Measurements from ENCODE around the gene ZNF132. TPM values are rescaled to one million over a fixed set of nuclear protein-coding genes. Genes with fewer than 3 reads are reported as not detected.

Gene ZNF132
- total and polyA plus RNA-seq, 9 of the 15 experiments (the other 6 are each of a cell fraction or from before 2014, with no cell fraction given) = 0.03 to 0.42 (median 0.10) TPM; not detected in 5

GRCh38 chr19:58386576-58387337 is 53.2 kb downstream of the ZNF132 start, which contains the start of gene RPS5 (continued):
- TF ChIP-seq FOXJ3 (CRISPR knock-in tag; IDR thresholded peaks at IDR 0.05) (no peak), GMEB1 (CRISPR knock-in tag; IDR thresholded peaks at IDR 0.05) (peak; percentile 95), ETV5 (CRISPR knock-in tag; IDR thresholded peaks at IDR 0.05; ENCODE audit: low read depth) (no peak; the same call in none of the 2 replicates), ZFP30 (CRISPR knock-in tag; IDR thresholded peaks at IDR 0.05; ENCODE audit: borderline replicate concordance) (no peak), KAT7 (CRISPR knock-in tag; IDR thresholded peaks at IDR 0.05; ENCODE audit: borderline replicate concordance) (peak; percentile 93; the same call in 1 of the 2 replicates), ZNF830 (CRISPR knock-in tag; IDR thresholded peaks at IDR 0.05) (no peak), FOXJ2 (tag; IDR thresholded peaks at IDR 0.05) (no peak), BACH1 (tag; IDR thresholded peaks at IDR 0.05) (no peak), FOXK1 (CRISPR knock-in tag; IDR thresholded peaks at IDR 0.05; ENCODE audit: borderline replicate concordance) (no peak; the same call in 1 of the 2 replicates), CEBPZ (IDR thresholded peaks at IDR 0.05; ENCODE audit: borderline replicate concordance, low read depth, low read length) (no peak), ARID3B (CRISPR knock-in tag; IDR thresholded peaks at IDR 0.05; ENCODE audit: borderline replicate concordance) (no peak), RFX1 (IDR thresholded peaks at IDR 0.05) (no peak), PCBP2 (IDR thresholded peaks at IDR 0.05; ENCODE audit: low read depth, low read length, poor library complexity, severe bottlenecking) (no peak), CBFB (CRISPR knock-in tag; IDR thresholded peaks at IDR 0.05) (no peak; the same call in 1 of the 2 replicates), ELF1 (tag; IDR thresholded peaks at IDR 0.05) (peak; percentile 94), STAT5A (IDR thresholded peaks at IDR 0.05; ENCODE audit: borderline replicate concordance, low read length) (no peak), POLR2B (IDR thresholded peaks at IDR 0.05; ENCODE audit: low read depth, partially characterized antibody) (peak; percentile 89), L3MBTL2 (IDR thresholded peaks at IDR 0.05) (peak; percentile 95), FOXA1 (IDR thresholded peaks at IDR 0.05; ENCODE audit: borderline replicate concordance) (no peak), SMARCB1 (IDR thresholded peaks at IDR 0.05; ENCODE audit: insufficient read length, low read depth) (no peak), CCNT2 (IDR thresholded peaks at IDR 0.05; ENCODE audit: borderline replicate concordance, extremely low read depth, insufficient read length, low read depth, low read length) (peak; percentile 64)

Measured in K562 (cell line).